Fibroblast of mammary gland (primary cell): ENCODE data around the gene BSDC1.
"Not testable (repeated sequence)": the region's sequence is repeated elsewhere in the genome, so short reads cannot be mapped to it uniquely, and the experiment has no call there.

ENCODE experiments used
- DNase-seq: peaks from one replicate; pipeline ENCODE4 v3.0.0-alpha.2; 2010; ENCODE audit warnings: low read depth
- H3K4me3 ChIP-seq: 2 replicates; pipeline ENCODE4 v1.5.1; 2011; ENCODE audit warnings: low read depth, mild to moderate bottlenecking, low read length, moderate library complexity; ENCODE audit not compliant: control insufficient read depth
- TF ChIP-seq, protein P1 (sequence below): conservative IDR thresholded peaks from 2 replicates; pipeline ENCODE4 v1.5.1; 2011; ENCODE audit warnings: low read depth, low read length, inconsistent platforms; ENCODE audit not compliant: control insufficient read depth, insufficient read depth

Gene BSDC1

DNA sequence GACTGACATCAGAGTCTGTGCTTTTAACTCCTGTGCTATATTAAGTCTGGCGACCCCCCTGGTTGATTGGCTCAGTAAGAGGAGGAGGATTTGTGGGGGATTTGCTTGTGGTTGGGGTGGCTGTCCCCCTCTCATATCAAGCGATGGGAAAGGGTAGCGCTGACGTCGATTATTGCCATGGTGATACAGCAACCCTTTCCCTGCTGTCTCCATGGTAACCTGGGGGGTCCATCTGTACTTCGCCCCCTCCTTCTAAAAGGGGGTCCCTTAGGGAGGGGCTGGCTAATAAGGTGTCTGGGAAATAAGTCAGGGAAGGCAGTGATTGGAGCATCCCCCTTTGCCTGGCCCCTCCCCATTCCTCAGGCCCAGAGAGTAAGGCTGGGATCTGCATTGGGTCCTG, 36.6 kb downstream of the BSDC1 start:
- DNase-seq, result no peak
- TF ChIP-seq, protein P1, sequence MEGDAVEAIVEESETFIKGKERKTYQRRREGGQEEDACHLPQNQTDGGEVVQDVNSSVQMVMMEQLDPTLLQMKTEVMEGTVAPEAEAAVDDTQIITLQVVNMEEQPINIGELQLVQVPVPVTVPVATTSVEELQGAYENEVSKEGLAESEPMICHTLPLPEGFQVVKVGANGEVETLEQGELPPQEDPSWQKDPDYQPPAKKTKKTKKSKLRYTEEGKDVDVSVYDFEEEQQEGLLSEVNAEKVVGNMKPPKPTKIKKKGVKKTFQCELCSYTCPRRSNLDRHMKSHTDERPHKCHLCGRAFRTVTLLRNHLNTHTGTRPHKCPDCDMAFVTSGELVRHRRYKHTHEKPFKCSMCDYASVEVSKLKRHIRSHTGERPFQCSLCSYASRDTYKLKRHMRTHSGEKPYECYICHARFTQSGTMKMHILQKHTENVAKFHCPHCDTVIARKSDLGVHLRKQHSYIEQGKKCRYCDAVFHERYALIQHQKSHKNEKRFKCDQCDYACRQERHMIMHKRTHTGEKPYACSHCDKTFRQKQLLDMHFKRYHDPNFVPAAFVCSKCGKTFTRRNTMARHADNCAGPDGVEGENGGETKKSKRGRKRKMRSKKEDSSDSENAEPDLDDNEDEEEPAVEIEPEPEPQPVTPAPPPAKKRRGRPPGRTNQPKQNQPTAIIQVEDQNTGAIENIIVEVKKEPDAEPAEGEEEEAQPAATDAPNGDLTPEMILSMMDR, result no peak
- no peak overlapping the region for H3K4me3 ChIP-seq

GRCh38 chr1:32356478-32356877, 37.8 kb downstream of the BSDC1 start:
- DNase-seq, result no peak
- TF ChIP-seq, protein P1, result no peak
- no peak overlapping the region for H3K4me3 ChIP-seq

DNA sequence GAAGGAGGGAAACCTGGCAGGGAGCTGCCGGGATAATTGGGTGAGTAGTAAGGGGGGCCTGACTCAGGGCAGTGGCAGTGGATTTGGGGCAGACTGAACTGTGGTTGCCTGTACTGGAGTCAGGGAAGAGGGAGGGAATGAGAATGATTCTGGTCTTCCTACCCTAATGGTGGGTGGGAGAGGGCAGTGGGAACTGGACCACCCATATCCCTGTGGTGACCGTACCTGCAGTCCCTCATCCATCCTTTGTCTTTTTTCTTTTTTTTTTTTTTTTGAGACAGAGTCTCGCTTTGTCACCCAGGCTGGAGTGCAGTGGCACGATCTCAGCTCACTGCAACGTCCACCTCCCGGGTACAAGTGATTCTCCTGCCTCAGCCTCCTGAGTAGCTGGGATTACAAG, 38.5 kb downstream of the BSDC1 start:
- not testable (repeated sequence) for DNase-seq, H3K4me3 ChIP-seq

DNA sequence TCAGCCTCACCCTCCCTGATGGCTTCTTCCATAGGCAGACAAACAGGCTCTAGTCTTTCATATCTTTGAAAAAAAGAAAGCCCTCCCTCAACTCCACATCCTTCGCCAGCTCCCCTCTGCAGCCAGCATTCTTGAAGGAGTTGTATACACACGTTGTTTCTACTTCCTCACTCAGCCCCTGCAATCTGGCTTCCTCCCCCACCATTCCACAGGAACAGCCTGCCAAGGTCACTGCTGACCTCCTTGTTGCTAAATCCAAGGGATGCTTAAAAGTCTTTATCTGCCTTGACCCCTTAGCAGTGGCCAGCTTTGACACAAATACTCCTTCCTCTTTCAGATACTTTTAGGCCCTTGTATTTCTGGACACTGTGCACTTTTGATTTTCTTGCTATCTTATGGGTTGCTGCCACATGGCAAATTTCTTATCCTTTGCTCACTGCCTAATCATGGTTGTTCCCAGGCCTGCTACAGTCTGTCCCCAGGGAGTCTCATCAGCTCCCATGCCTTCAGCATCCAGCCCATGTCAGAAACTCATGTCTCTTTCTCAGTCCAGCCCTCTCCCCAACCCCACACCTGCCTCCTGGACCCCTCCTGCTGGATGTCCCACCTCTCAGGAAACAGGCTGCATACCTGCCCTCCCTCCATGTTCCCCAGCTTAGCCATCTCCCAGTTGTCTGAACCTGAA, 40.2 kb downstream of the BSDC1 start:
- peak; percentile 65 for DNase-seq
- TF ChIP-seq, protein P1, result no peak
- no peak overlapping the region for H3K4me3 ChIP-seq

- H3K4me3 ChIP-seq, result no peak overlapping the region
- DNase-seq, result no peak
- TF ChIP-seq, protein P1, result no peak
These were observed 40.8 kb downstream of the BSDC1 start for GRCh38 chr1:32353431-32353830.

- TF ChIP-seq, protein P1, result no peak
- no peak overlapping the region for H3K4me3 ChIP-seq
- peak; percentile 38 for DNase-seq
These were observed 41.3 kb downstream of the BSDC1 start for GRCh38 chr1:32352831-32353383.

- TF ChIP-seq, protein P1, result no peak
- peak overlapping the region; percentile 63 for H3K4me3 ChIP-seq
- no peak for DNase-seq
These were observed 41.9 kb downstream of the BSDC1 start for GRCh38 chr1:32352239-32352745.
